H1 (cell line): ENCODE data around the gene ELMOD1. TPM values are rescaled to one million over a fixed set of nuclear protein-coding genes. Genes with fewer than 3 reads are reported as not detected.

Source experiments
- CTCF ChIA-PET: fragments of 300-600 bp; sonication (Branson Sonifier 250); formaldehyde crosslinking; loops from one replicate; lab custom pipeline; 2021; ENCODE audit not compliant: partially characterized antibody; lab: Charles Lee
- POLR2A ChIA-PET: fragments of 300-600 bp; sonication (Branson Sonifier 250); formaldehyde crosslinking; loops from one replicate; lab custom pipeline; 2021; ENCODE audit warnings: inconsistent platforms; ENCODE audit not compliant: partially characterized antibody; lab: Charles Lee
- DNase-seq, 2 experiments: peaks; one replicate each; pipeline versions ENCODE4 v3.0.0 to v3.0.0-alpha.2; 2010 to 2022; ENCODE audit warnings: low spot score in 2 of 2, low read depth in 1 of 2, mixed read lengths in 1 of 2
- FAIRE-seq: peaks from 2 replicates; lab custom pipeline; 2011; peaks lifted over from hg19 to GRCh38; lab: Jason Lieb, UNC
- H2AFZ ChIP-seq: 2 replicates; pipeline ENCODE4 v1.8.1; 2012; ENCODE audit warnings: low read length, inconsistent platforms
- H2AK5ac ChIP-seq: 2 replicates; pipeline ENCODE4 v1.6.1; 2013; ENCODE audit warnings: low read depth, low read length
- H2BK120ac ChIP-seq: replicated peaks from 2 replicates; pipeline ENCODE3; 2013; ENCODE audit warnings: low read depth, low read length, inconsistent platforms
- H2BK12ac ChIP-seq: 2 replicates; pipeline ENCODE4 v1.6.1; 2013; ENCODE audit warnings: low read depth, low read length
- H2BK15ac ChIP-seq: 2 replicates; pipeline ENCODE4 v1.6.1; 2013; ENCODE audit warnings: low read length
- H2BK20ac ChIP-seq: 2 replicates; pipeline ENCODE4 v1.6.1; 2013; ENCODE audit warnings: low read length
- H2BK5ac ChIP-seq: 2 replicates; pipeline ENCODE4 v1.6.1; 2013; ENCODE audit warnings: low read depth, low read length
- H3K14ac ChIP-seq: 2 replicates; pipeline ENCODE4 v1.6.1; 2013; ENCODE audit warnings: inconsistent platforms; ENCODE audit not compliant: insufficient read length
- H3K18ac ChIP-seq: 2 replicates; pipeline ENCODE4 v1.6.1; 2013; ENCODE audit warnings: low read length; ENCODE audit errors: extremely low read depth
- H3K23ac ChIP-seq: 2 replicates; pipeline ENCODE4 v1.6.1; 2013; ENCODE audit warnings: inconsistent platforms; ENCODE audit not compliant: insufficient read length
- H3K23me2 ChIP-seq: 2 replicates; pipeline ENCODE4 v1.6.1; 2013; ENCODE audit warnings: low read depth, low read length
- H3K27ac ChIP-seq: 2 replicates; pipeline ENCODE4 v1.6.1; 2011; ENCODE audit warnings: low read depth, low read length, inconsistent platforms
- H3K27me3 ChIP-seq, 4 experiments: replicated peaks in 1 of 4; 1 replicate in 1 of 4; 2 replicates in 3 of 4; pipeline versions ENCODE4 v1.6.1 to v1.8.1; 2011 to 2013; ENCODE audit warnings: low read length in 3 of 4, mild to moderate bottlenecking in 3 of 4, inconsistent platforms in 2 of 4, mixed read lengths in 2 of 4, moderate library complexity in 1 of 4; ENCODE audit not compliant: control insufficient read depth in 3 of 4, insufficient read depth in 3 of 4; ENCODE audit errors: extremely low read depth in 1 of 4
- H3K36me3 ChIP-seq, 4 experiments: 2 replicates each; pipeline versions ENCODE4 v1.6.1 to v1.8.1; 2011 to 2013; ENCODE audit warnings: mild to moderate bottlenecking in 4 of 4, low read length in 3 of 4, moderate library complexity in 2 of 4, control low read depth in 1 of 4, inconsistent platforms in 1 of 4; ENCODE audit not compliant: insufficient read depth in 4 of 4, control insufficient read depth in 2 of 4
- H3K4ac ChIP-seq: replicated peaks from 2 replicates; pipeline ENCODE3; 2013; ENCODE audit warnings: low read length, low read depth, mixed read lengths, inconsistent platforms; ENCODE audit not compliant: insufficient read length
- H3K4me1 ChIP-seq, 4 experiments: replicated peaks in 1 of 4; 1 replicate in 1 of 4; 2 replicates in 3 of 4; pipeline versions ENCODE4 v1.6.1 to v1.8.1; 2011 to 2013; ENCODE audit warnings: low read length in 3 of 4, inconsistent platforms in 2 of 4, mixed read lengths in 1 of 4; ENCODE audit not compliant: insufficient read depth in 4 of 4, control insufficient read depth in 3 of 4
- H3K4me2 ChIP-seq, 2 experiments: 2 replicates each; pipeline versions ENCODE4 v1.6.1 to v1.8.1; 2011 to 2013; ENCODE audit warnings: low read depth in 2 of 2, low read length in 2 of 2, control low read depth in 1 of 2, inconsistent platforms in 1 of 2, mild to moderate bottlenecking in 1 of 2; ENCODE audit not compliant: insufficient read depth in 1 of 2
- H3K4me3 ChIP-seq, 4 experiments: fragments of 200-600, 300-600 bp in 1 of 4; sonication (generic), shearing (Covaris generic), sonication (Bioruptor Twin) in 1 of 4; 2 replicates each; pipeline versions ENCODE4 v1.5.1 to v1.8.1; 2011 to 2016; ENCODE audit warnings: low read length in 4 of 4, low read depth in 3 of 4, control low read depth in 2 of 4, inconsistent platforms in 2 of 4, mild to moderate bottlenecking in 2 of 4, mixed read lengths in 1 of 4, moderate library complexity in 1 of 4; ENCODE audit not compliant: insufficient read depth in 2 of 4; ENCODE audit errors: extremely low read depth in 1 of 4
- H3K56ac ChIP-seq: replicated peaks from 2 replicates; pipeline ENCODE3; 2013; ENCODE audit warnings: low read depth, mild to moderate bottlenecking, mixed read lengths, low read length, inconsistent platforms; ENCODE audit not compliant: insufficient read length
- H3K79me1 ChIP-seq: 2 replicates; pipeline ENCODE4 v1.6.1; 2013; ENCODE audit warnings: low read depth, low read length, control low read depth
- H3K79me2 ChIP-seq, 2 experiments: 2 replicates each; pipeline versions ENCODE4 v1.6.1 to v1.8.1; 2012 to 2013; ENCODE audit warnings: low read length in 2 of 2, mild to moderate bottlenecking in 2 of 2, inconsistent platforms in 1 of 2; ENCODE audit not compliant: insufficient read depth in 2 of 2, control insufficient read depth in 1 of 2
- H3K9ac ChIP-seq, 4 experiments: replicated peaks in 1 of 4; 1 replicate in 1 of 4; 2 replicates in 3 of 4; pipeline versions ENCODE4 v1.6.1 to v1.8.1; 2011 to 2013; ENCODE audit warnings: low read depth in 3 of 4, low read length in 3 of 4, control low read depth in 2 of 4, mild to moderate bottlenecking in 2 of 4, moderate library complexity in 2 of 4, inconsistent platforms in 1 of 4; ENCODE audit errors: extremely low read depth in 1 of 4
- H3K9me3 ChIP-seq, 2 experiments: 2 replicates each; pipeline versions ENCODE4 v1.6.1 to v1.8.1; 2012 to 2013; ENCODE audit warnings: mild to moderate bottlenecking in 2 of 2, moderate library complexity in 2 of 2, control low read depth in 1 of 2, inconsistent platforms in 1 of 2, low read depth in 1 of 2, low read length in 1 of 2, mixed read lengths in 1 of 2; ENCODE audit not compliant: insufficient read depth in 2 of 2
- H4K20me1 ChIP-seq, 2 experiments: replicated peaks in 1 of 2; 2 replicates each; pipeline versions ENCODE3 to v1.8.1; 2011 to 2013; ENCODE audit warnings: inconsistent platforms in 2 of 2, low read length in 2 of 2, mild to moderate bottlenecking in 1 of 2; ENCODE audit not compliant: insufficient read depth in 2 of 2, control insufficient read depth in 1 of 2
- H4K5ac ChIP-seq: 2 replicates; pipeline ENCODE4 v1.6.1; 2013; ENCODE audit warnings: low read length, low read depth, mixed read lengths, inconsistent platforms; ENCODE audit not compliant: insufficient read length
- H4K8ac ChIP-seq: 2 replicates; pipeline ENCODE4 v1.8.0; 2013; ENCODE audit warnings: mild to moderate bottlenecking, moderate library complexity, low read length, inconsistent platforms; ENCODE audit not compliant: insufficient read depth; ENCODE audit errors: extremely low read depth
- H4K91ac ChIP-seq: replicated peaks from 2 replicates; pipeline ENCODE3; 2013; ENCODE audit warnings: low read length, mixed read lengths, inconsistent platforms; ENCODE audit not compliant: insufficient read length
- whole genome bisulfite sequencing, 2 experiments: shearing (Covaris generic) in 1 of 2; methylation state at CpG; one replicate each; pipeline versions ENCODE4 v1.1.6 to v1.1.7; 2013 to 2015; ENCODE audit warnings: low lambda C conversion rate in 2 of 2, mixed read lengths in 2 of 2, inconsistent platforms in 1 of 2, low coverage in 1 of 2, missing lambda C conversion rate in 1 of 2; ENCODE audit not compliant: insufficient replicate concordance in 2 of 2, insufficient coverage in 1 of 2, insufficient read length in 1 of 2; ENCODE audit errors: extremely low coverage in 1 of 2, missing lambda C conversion rate in 1 of 2; 5-methylcytosine and 5-hydroxymethylcytosine counted together
- polyA plus RNA-seq, 7 experiments: library from polyadenylated mRNA; depleted of rRNA in 3 of 7; stranded (reverse) in 5 of 7; unstranded in 2 of 7; fragments of >200 nt in 5 of 7; fragments of 200-250 nt in 2 of 7; gene quantifications; 1 replicate in 5 of 7; 2 replicates in 1 of 7; 4 replicates in 1 of 7; pipeline versions ENCODE4 v1.2.1 to v1.2.3, GENCODE V29; 2011 to 2013; ENCODE audit warnings: missing spikeins in 2 of 7, mixed read lengths in 2 of 7
- total RNA-seq: library from RNA; stranded (reverse); fragmentation: NEBNext Ultra II Directional; extraction: Animal tissue kit (Norgen Biotek cat#: 25700); gene quantifications from 2 replicates; pipeline ENCODE4 v1.2.1, GENCODE V29; 2021

ELMOD1 gene
- total and polyA plus RNA-seq, 2 of the 8 experiments (the other 6 are each of a cell fraction or from before 2014, with no cell fraction given), result 0.47 to 1.6 TPM

- Histone ChIP-seq H2AFZ (no peak overlapping the region), H4K5ac (no peak overlapping the region), H2BK12ac (no peak overlapping the region), H3K14ac (no peak overlapping the region), H2BK15ac (no peak overlapping the region), H4K91ac (no peak overlapping the region), H2BK120ac (no peak overlapping the region), H3K4me2 (peak overlapping the region in 1 of 2 experiments; percentile 6; a peak in 1 of 4 replicates), H2AK5ac (no peak overlapping the region), H4K20me1 (no peaks in the 10 kb centered on the region), H3K4me3 (no peak overlapping the region), H2BK5ac (no peak overlapping the region), H2BK20ac (no peak overlapping the region), H3K23ac (no peak overlapping the region), H3K27me3 (peaks cover 0 to 5% (median under 1%) of the 10 kb centered on the region in 4 experiments; a peak in 2 of 7 replicates), H3K18ac (no peak overlapping the region), H3K79me2 (no peaks in the 10 kb centered on the region), H3K4ac (no peak overlapping the region), H3K9ac (no peak overlapping the region), H3K79me1 (no peaks in the 10 kb centered on the region), H3K4me1 (peaks cover 0 to 3% (median 0%) of the 10 kb centered on the region in 4 experiments; a peak in 2 of 7 replicates), H3K23me2 (no peaks in the 10 kb centered on the region), H4K8ac (no peak overlapping the region), H3K36me3 (no peaks in the 10 kb centered on the region), H3K27ac (no peak overlapping the region), H3K9me3 (no peaks in the 10 kb centered on the region), H3K56ac (no peak overlapping the region)
- POLR2A ChIA-PET, result interaction anchor here (0.6 kb wide), 1 partner anchor 10 kb away, joined by 3 read pairs; no protein-coding TSS in a partner anchor
- no peak for DNase-seq
- FAIRE-seq, result peak; percentile 24
- CTCF ChIA-PET, result interaction anchor here (0.6 to 6.8 kb wide), 17 partner anchors 10 to 982 kb away, joined by 3 to 50 read pairs (median 5); partner anchors contain the start of gene ELMOD1
- 40% methylated on average over 10 of the region's 10 CpGs; no CpG with 5 or more reads in 1 of the 2 experiments for WGBS, 2 experiments
Observed at GRCh38 chr11:107609400-107610218, 18.7 kb downstream of the ELMOD1 start.
